Measurements from ENCODE around the gene DZIP1. TPM values are rescaled to one million over a fixed set of nuclear protein-coding genes. Genes with fewer than 3 reads are reported as not detected.
"Not testable (repeated sequence)": the region's sequence is repeated elsewhere in the genome, so short reads cannot be mapped to it uniquely, and the experiment has no call there.

The DZIP1 gene, protein sequence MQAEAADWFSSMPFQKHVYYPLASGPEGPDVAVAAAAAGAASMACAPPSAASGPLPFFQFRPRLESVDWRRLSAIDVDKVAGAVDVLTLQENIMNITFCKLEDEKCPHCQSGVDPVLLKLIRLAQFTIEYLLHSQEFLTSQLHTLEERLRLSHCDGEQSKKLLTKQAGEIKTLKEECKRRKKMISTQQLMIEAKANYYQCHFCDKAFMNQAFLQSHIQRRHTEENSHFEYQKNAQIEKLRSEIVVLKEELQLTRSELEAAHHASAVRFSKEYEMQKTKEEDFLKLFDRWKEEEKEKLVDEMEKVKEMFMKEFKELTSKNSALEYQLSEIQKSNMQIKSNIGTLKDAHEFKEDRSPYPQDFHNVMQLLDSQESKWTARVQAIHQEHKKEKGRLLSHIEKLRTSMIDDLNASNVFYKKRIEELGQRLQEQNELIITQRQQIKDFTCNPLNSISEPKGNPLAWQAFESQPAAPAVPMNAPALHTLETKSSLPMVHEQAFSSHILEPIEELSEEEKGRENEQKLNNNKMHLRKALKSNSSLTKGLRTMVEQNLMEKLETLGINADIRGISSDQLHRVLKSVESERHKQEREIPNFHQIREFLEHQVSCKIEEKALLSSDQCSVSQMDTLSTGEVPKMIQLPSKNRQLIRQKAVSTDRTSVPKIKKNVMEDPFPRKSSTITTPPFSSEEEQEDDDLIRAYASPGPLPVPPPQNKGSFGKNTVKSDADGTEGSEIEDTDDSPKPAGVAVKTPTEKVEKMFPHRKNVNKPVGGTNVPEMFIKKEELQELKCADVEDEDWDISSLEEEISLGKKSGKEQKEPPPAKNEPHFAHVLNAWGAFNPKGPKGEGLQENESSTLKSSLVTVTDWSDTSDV
- total RNA-seq (2014; rRNA removed; shearing (Covaris generic); ENCODE audit: low replicate concordance): 10.9 and 39.1 TPM in 2 replicates

DNA sequence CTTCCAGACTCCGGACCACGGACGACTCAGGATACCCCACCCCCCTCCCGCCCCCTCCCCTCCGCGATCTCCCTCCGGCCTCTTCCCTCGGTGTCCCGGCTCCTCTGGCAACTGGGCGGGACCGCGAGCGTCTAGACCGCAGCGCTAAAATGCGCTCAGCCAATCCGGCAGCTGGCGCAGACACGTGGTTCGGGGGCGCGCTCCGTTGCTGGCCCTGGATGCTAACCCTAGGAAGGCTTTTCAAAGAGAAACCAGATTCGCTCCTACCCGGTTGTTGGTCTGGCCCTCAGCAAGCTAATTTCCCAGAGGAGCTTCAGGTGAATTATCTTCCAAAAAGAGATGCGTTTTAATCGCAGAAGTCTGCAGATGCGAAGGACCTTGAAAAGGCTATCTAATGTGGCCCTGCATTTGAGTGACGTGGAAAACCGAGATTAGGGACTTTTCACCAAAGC, at the start of gene DZIP1:
DZIP1 (minus strand) TSS at position 106 of the 452 bp plus-strand sequence. CDS start 2,677 bp downstream, outside the sequence.
- Histone ChIP-seq H3K9me3 (no peaks in the 10 kb centered on the region), H3K27me3 (no peaks in the 10 kb centered on the region), H3K4me3 (peak within 1 kb of the TSS; percentile 63), H3K36me3 (peaks cover 18% of the 10 kb centered on the region)
- DNase-seq: peak; percentile 92

DNA sequence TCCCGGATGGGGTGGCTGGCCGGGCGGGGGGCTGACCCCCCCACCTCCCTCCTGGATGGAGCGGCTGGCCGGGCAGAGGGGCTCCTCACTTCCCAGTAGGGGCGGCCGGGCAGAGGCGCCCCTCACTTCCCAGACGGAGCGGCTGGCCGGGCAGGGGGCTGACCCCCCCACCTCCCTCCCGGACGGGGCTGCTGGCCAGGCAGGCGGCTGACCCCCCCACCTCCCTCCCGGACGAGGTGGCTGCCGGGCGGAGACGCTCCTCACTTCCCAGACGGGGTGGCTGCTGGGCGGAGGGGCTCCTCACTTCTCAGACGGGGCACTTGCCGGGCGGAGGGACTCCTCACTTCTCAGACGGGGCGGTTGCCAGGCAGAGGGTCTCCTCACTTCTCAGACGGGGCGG, 46.5 kb upstream of the DZIP1 start:
- not testable (repeated sequence) for H3K4me3 ChIP-seq, H3K27me3 ChIP-seq, H3K9me3 ChIP-seq, H3K36me3 ChIP-seq, DNase-seq

DNA sequence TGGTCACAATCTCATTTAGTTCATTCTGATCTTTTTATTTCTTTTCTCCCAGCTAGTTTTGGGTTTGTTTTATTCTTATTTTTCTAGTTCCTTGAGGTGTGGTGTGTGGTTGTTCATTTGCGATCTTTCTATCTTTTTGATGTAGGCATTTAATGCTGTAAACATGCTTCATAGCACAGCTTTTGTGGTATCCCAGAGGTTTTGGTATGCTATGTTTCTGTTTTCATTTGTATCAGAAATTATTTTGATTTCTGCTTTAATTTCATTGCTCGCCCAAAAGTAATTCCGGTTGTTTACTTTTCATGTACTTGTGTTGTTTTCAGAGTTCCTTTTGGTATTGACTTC, 45.0 kb upstream of the DZIP1 start:
- Histone ChIP-seq H3K4me3 (no peak overlapping the region), H3K9me3 (peaks cover 9% of the 10 kb centered on the region), H3K36me3 (no peaks in the 10 kb centered on the region), H3K27me3 (no peaks in the 10 kb centered on the region)
- DNase-seq: no peak

DNA sequence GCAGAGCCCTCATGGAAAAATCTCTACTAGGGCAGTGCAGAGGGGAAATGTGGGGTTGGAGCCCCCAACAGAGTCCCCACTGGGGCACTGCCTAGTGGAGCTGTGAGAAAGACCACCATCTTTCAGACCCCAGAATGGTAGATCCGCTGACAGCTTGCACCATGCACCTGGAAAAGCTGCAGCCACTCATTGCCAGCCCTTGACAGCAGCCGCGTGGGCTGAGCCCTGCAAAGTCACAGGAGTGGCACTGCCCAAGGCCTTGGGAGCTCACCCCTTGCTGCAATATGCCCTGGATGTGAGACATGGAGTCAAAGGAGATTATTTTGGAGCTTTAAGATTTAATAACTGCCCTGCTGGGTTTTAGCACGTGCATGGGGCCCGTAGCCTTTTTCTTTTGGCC, 40.5 kb upstream of the DZIP1 start:
- H3K9me3 ChIP-seq, H3K27me3 ChIP-seq, H3K4me3 ChIP-seq, DNase-seq, H3K36me3 ChIP-seq: not testable (repeated sequence)

DNA sequence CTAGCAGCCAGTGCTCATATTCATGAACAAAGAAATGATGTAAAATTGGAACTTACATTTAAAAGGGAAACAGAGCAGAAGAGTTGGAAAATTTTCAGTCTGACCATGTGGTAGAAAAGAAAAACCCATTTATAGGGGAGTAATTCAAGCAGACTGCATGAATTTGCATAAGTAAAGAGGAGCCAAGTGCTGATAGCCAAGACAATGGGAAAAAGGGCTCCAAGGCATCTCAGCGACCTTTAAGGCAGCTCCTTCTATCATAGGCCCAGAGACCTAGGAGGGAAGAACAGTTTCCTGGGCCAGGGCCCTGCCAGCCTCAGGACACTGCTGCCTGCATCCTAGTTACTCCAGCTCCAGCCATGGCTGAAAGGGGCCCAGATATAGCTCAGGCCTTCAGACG, 39.9 kb upstream of the DZIP1 start:
- peaks cover 9% of the 10 kb centered on the region for H3K9me3 ChIP-seq
- H3K27me3 ChIP-seq: no peaks in the 10 kb centered on the region
- H3K36me3 ChIP-seq: peaks cover 6% of the 10 kb centered on the region; the same call in 1 of the 2 replicates
- no peak for DNase-seq
- H3K4me3 ChIP-seq: no peak overlapping the region

DNA sequence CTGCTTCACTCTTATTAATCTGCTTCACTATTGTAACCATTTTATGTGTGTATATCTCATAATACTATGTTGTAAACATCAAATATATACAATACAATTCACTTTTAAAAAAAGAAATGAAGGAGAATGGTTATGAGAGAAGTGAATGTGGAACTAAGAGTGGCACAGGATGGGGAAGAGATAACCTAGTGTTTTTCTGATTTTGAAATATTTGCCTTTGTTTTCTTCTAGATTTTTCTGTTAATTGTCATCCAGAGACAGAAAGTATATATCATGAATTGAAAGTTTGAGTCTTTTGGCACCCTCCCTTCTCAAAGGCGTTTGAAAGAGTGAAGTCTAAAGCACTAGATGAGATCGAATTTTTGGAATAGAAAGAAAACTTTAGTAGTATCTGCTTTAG, 35.2 kb upstream of the DZIP1 start:
- H3K9me3 ChIP-seq: no peaks in the 10 kb centered on the region
- H3K4me3 ChIP-seq: no peak overlapping the region
- peaks cover 9% of the 10 kb centered on the region; the same call in 1 of the 2 replicates for H3K36me3 ChIP-seq
- no peak for DNase-seq
- H3K27me3 ChIP-seq: no peaks in the 10 kb centered on the region

DNA sequence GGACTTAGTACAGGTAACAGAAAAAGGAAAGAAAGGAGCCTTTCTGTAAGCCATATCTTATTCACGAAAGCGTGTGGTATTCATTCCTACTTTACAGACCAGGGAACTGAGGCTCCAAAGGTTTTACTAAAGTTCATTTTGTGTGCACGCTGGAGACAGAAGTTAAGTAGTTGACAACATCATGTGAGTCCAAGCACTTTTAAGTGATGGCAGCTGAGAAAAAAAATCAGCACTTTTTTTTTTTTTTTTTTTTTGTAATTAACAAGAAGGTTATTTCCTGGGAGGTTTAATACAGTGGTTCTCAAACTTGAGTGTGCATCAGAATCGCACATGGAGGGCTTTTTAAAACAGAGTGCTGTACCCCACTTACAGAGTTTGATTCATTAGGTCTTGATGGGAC, 34.5 kb upstream of the DZIP1 start:
- Histone ChIP-seq H3K9me3 (no peaks in the 10 kb centered on the region), H3K4me3 (no peak overlapping the region)
- DNase-seq: no peak

DNA sequence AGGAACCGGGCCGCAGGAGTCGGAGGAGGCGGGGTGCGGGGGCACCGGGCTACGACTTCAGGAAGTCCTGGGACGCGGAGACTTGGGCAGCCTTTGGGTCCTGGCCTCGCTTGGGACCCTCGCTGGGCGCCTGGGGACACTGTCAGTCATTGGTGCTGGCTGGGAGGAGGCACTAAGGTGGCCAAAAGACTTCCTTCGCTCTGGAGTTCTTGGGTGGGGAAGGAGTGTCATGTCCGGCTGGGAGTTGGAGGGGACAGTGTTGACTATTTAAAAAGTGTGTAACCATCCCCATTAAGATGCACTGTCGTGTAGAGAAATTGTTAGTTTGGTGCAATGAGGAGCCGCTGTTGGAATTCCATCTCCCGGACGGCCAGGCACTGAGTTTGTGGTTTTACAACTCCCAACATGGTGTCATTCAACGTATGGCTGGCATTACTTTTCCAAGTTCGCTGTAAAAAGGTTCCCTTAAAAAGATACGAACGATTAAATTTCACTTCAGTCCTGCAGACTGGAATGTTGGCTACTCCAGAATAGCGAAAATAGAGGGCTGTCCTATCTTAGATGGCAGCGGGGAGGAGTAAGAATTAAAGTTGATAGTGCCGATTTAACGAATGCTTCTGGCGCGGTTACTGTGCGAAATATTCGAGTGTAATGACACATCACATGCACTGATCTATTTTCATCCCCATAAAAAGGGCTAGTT, 33.2 kb upstream of the DZIP1 start:
- Histone ChIP-seq H3K4me3 (peak overlapping the region; percentile 85), H3K36me3 (peaks cover 10% of the 10 kb centered on the region; the same call in 1 of the 2 replicates), H3K9me3 (peaks cover 3% of the 10 kb centered on the region; the same call in 1 of the 2 replicates), H3K27me3 (no peaks in the 10 kb centered on the region)
- DNase-seq: peak; percentile 3

More for the DNA sequence above, 34.5 kb upstream of the DZIP1 start:
- Histone ChIP-seq H3K27me3 (no peaks in the 10 kb centered on the region), H3K36me3 (peaks cover 10% of the 10 kb centered on the region; the same call in 1 of the 2 replicates)

DNA sequence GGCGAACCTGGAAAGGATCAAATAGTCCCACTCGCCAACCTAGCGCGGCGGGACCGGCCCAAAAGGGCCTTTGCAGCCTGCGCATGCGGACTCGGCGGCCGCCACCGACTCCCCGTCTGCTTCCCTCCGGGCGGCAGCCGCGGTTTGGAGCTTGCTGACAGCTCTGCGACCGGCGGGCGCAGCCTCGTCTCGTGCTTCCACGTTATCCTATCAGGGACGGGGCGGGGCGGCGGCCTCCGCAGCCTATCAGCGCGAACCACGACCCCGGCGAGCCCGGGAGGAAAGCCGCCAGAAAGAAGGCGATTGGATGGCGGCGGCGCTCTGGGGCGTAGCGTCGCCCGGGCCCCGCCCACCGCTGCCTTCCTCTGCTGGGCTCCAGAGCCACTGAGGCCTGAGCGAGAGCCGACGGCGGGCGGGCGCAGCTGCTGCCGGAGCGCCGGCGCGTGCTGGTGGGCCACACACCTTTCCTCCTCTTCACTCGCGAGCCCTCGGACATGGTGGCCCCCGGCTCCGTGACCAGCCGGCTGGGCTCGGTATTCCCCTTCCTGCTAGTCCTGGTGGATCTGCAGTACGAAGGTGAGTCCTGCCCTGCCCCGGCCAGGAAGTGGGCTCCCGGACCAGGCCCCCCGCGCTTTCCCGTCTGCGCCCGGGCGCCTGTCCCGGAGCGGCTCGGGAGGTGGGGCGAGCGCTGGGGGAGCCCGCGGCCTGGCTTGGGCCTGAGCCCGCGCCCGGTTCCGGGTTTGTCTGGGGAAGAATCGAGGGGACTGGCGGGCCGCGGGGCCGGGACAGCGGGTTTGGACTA, 32.5 kb upstream of the DZIP1 start, which contains the start of gene DNAJC3:
DNAJC3 (plus strand) TSS at position 378 of the 802 bp plus-strand sequence; CDS start at position 495, 117 bp downstream.
- Histone ChIP-seq H3K9me3 (peaks cover 5% of the 10 kb centered on the region; the same call in 1 of the 2 replicates), H3K36me3 (peaks cover 10% of the 10 kb centered on the region; the same call in 1 of the 2 replicates), H3K27me3 (no peaks in the 10 kb centered on the region), H3K4me3 (peak within 1 kb of the TSS; percentile 85)
- peak; percentile 98 for DNase-seq

DNA sequence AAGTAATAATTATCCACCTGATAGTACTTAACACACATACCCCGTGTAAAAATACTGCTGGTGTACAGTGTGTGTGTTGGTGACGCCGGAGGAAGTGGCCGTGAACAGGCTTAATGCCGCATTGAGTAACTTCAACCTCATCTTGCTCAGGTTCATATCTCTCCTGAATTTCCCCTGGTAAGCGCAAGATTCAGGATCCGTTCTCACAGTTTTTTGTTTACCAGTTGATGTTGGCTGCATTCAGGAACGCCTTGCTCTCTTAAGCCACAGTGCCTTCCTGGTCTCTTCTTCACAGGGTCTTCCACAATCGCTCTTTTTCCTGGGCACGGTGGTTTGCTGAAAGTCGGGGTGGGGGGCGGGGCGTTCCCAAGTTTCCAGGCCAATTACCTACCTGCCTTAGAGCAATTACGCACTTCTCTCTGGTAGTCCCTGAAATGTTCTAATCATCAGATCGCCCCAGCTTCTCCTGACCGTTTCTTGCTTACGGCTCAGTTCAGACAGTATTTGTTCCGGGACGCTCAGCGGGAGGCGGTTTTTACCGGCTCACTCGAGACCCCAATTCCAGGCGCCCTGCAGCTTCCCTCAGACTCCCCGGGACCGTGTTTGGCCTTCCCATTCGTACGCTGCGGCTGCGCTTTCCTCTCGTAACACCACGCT, 31.7 kb upstream of the DZIP1 start:
- H3K27me3 ChIP-seq: no peaks in the 10 kb centered on the region
- H3K4me3 ChIP-seq: peak overlapping the region; percentile 85
- peaks cover 5% of the 10 kb centered on the region; the same call in 1 of the 2 replicates for H3K36me3 ChIP-seq
- peak; percentile 0 for DNase-seq
- H3K9me3 ChIP-seq: peaks cover 8% of the 10 kb centered on the region; the same call in 1 of the 2 replicates

DNA sequence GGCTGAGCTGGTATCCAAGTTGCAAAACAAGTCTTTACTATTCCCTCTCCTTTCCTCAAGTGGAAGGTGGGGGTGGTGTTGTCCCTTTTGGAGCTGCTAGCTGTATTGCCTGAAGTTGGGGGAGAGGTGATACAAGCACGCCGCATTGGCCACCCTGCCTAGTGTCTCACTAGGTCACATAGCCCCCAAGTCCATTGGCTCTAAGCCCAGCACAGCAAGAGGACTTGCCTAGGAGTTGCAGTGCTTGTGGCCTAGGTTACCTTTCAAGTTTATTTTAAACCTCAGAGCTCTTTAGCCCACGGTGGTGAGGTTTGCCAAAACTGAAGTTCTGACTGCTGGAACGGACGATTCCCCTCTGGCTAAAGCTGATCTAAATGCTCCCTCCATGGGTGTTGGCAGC, 27.1 kb upstream of the DZIP1 start:
- peaks cover 2% of the 10 kb centered on the region; the same call in 1 of the 2 replicates for H3K36me3 ChIP-seq
- no peak for DNase-seq
- no peaks in the 10 kb centered on the region for H3K27me3 ChIP-seq
- no peak overlapping the region for H3K4me3 ChIP-seq
- peaks cover 41% of the 10 kb centered on the region for H3K9me3 ChIP-seq

DNA sequence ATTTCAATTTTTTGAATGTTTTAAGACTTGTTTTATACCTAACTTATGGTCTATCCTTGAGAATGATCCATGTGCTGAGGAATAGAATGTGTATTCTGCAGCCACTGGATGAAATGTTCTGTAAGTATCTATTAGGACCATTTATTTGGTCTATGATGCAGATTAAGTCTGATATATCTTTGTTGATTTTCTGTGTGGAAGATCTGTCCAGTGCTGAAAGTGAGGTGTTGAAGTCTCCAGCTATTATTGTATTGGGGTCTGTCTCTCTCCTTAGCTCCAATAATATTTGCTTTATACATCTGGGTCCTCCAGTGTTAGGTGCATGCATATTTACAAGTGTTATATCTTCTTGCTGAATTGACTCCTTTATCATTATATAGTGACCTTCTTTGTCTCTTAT, 22.7 kb upstream of the DZIP1 start:
- H3K4me3 ChIP-seq, DNase-seq, H3K36me3 ChIP-seq, H3K27me3 ChIP-seq: not testable (repeated sequence)
- H3K9me3 ChIP-seq: peaks cover 46% of the 10 kb centered on the region

DNA sequence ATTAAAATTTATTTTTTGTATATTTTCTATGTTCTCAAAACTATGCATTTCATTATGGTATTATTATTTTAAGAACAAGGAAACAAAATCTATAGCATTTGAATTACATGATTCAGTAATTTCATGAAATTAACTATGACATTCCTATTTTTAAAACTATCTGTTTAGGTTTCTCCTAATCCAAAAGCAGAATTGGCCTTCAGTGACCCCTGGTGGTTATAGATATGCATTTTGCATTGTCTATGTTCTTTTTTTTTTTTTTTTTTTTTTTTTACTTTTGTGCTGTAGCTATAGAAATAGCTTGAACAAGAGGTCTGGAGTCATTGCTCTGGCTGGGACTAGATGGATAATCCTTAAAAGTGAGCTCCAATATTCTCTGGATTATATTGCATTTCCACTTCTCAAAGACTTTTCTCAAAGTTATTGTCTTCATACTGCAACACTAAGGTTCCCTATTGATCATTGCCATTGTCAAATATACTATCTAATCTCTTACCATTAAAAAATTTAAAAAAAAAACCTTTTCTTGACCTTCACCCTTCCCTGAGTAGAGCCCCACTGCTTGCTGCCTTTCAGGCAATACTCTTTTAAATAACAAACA, 16.6 kb upstream of the DZIP1 start:
- H3K4me3 ChIP-seq: no peak overlapping the region
- DNase-seq: no peak
- peaks cover 11% of the 10 kb centered on the region for H3K9me3 ChIP-seq
- no peaks in the 10 kb centered on the region for H3K27me3 ChIP-seq
- no peaks in the 10 kb centered on the region for H3K36me3 ChIP-seq

DNA sequence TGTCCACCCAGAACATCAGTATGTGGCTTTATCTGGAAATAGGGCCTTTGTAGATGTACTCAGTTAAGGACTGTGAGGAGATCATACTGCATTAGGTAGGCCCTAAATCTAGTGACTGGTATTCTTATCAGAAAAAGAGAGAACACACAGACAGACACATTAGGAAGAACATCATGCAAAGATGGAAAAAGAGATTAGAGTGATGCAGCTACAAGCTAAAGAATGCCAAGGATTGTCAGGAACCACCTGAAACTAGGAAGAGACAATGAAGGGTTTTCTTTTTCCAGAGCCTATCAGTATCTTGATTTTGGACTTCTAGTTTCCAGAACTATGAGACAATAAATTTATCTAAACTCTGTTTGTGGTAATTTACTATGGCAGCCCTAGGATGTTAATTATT, 15.0 kb upstream of the DZIP1 start:
- H3K36me3 ChIP-seq: no peaks in the 10 kb centered on the region
- no peaks in the 10 kb centered on the region for H3K27me3 ChIP-seq
- DNase-seq: no peak
- peaks cover 5% of the 10 kb centered on the region; the same call in 1 of the 2 replicates for H3K9me3 ChIP-seq
- H3K4me3 ChIP-seq: no peak overlapping the region

Measured in MG63 (cell line).